Loucy (cell line): Measurements from ENCODE around the gene ADARB2.

Experiments
- H2AFZ ChIP-seq: fragments of 200-600 bp; sonication (generic); 2 replicates; pipeline ENCODE4 v1.6.0; 2016; ENCODE audit warnings: antibody characterized with exemption, mild to moderate bottlenecking, low read length, moderate library complexity
- H3F3A ChIP-seq: fragments of 200-600 bp; 2 replicates; pipeline ENCODE4 v1.6.0; 2016; ENCODE audit warnings: antibody characterized with exemption, low read depth, mild to moderate bottlenecking
- H3K27me3 ChIP-seq: fragments of 200-600 bp; sonication (generic); 2 replicates; pipeline ENCODE4 v1.6.1; 2014; ENCODE audit warnings: low read length, mild to moderate bottlenecking; ENCODE audit not compliant: insufficient read depth, poor library complexity, severe bottlenecking
- H3K36me3 ChIP-seq: fragments of 200-600 bp; sonication (generic); 2 replicates; pipeline ENCODE4 v1.6.1; 2016; ENCODE audit warnings: low read length; ENCODE audit not compliant: insufficient read depth
- H3K4me1 ChIP-seq: fragments of 200-600 bp; sonication (generic); 2 replicates; pipeline ENCODE4 v1.5.1; 2014; ENCODE audit warnings: low read length, mild to moderate bottlenecking; ENCODE audit not compliant: insufficient read depth, poor library complexity, severe bottlenecking
- H3K4me2 ChIP-seq: fragments of 200-600 bp; sonication (generic); 2 replicates; pipeline ENCODE4 v1.6.0; 2014; ENCODE audit warnings: antibody characterized with exemption, low read length, low read depth, mild to moderate bottlenecking; ENCODE audit not compliant: poor library complexity, severe bottlenecking
- H3K4me3 ChIP-seq: fragments of 200-600 bp; sonication (generic); 2 replicates; pipeline ENCODE4 v1.5.1; 2014; ENCODE audit warnings: low read length, mild to moderate bottlenecking, mixed read lengths; ENCODE audit not compliant: poor library complexity, severe bottlenecking
- H3K79me2 ChIP-seq: fragments of 200-600 bp; sonication (generic); 2 replicates; pipeline ENCODE4 v1.6.1; 2014; ENCODE audit warnings: low read length; ENCODE audit not compliant: insufficient read depth
- H3K9ac ChIP-seq: fragments of 200-600 bp; sonication (generic); 2 replicates; pipeline ENCODE4 v1.6.0; 2014; ENCODE audit warnings: mild to moderate bottlenecking, low read depth, low read length, moderate library complexity; ENCODE audit not compliant: poor library complexity, severe bottlenecking
- H3K9me2 ChIP-seq: fragments of 200-600 bp; sonication (generic); replicated peaks from 2 replicates; pipeline ENCODE4 v1.6.1; 2016; ENCODE audit warnings: low read depth, low read length, mixed read lengths
- H3K9me3 ChIP-seq: fragments of 200-600 bp; sonication (generic); 2 replicates; pipeline ENCODE4 v1.6.1; 2014; ENCODE audit warnings: mild to moderate bottlenecking, antibody characterized with exemption, low read length, low read depth; ENCODE audit not compliant: insufficient read depth
- H4K20me1 ChIP-seq: fragments of 200-600 bp; sonication (generic); 2 replicates; pipeline ENCODE4 v1.6.0; 2014; ENCODE audit warnings: antibody characterized with exemption, low read length, mild to moderate bottlenecking; ENCODE audit not compliant: insufficient read depth, poor library complexity, severe bottlenecking
- EZH2phosphoT487 ChIP-seq: fragments of 200-600 bp; IDR thresholded peaks from 2 replicates; pipeline ENCODE4 v1.6.1; 2018; ENCODE audit warnings: antibody characterized with exemption, mild to moderate bottlenecking, moderate library complexity, borderline replicate concordance
- TF ChIP-seq, protein P1 (sequence below): fragments of 200-600 bp; sonication (generic); conservative IDR thresholded peaks from 2 replicates; pipeline ENCODE4 v1.5.1; 2014; ENCODE audit warnings: mild to moderate bottlenecking, antibody characterized with exemption, low read length

Gene ADARB2

DNA sequence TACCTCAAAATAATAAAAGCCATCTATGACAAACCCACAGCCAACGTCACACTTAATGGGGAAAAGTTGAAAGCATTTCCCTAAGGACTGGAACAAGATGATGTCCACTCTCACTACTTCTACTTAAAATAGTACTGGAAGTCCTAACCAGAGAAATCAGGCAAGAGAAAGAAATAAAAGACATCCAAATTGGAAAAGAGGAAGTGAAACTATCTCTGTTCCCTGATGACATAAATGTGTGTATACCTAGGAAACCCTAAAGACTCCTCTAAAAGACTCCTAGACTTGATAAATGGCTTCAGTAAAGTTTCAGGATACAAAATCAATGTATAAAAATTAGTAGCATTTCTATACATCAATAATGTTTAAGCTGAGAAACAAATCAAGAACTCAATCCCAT, 367.0 kb downstream of the ADARB2 start:
- Histone ChIP-seq H3K36me3 (no peaks in the 10 kb centered on the region), H4K20me1 (no peaks in the 10 kb centered on the region), H3K27me3 (no peaks in the 10 kb centered on the region), H3K9me2 (no peaks in the 10 kb centered on the region), H2AFZ (no peak overlapping the region), H3K4me1 (no peaks in the 10 kb centered on the region), H3K79me2 (no peaks in the 10 kb centered on the region), H3K4me2 (no peak overlapping the region), H3K4me3 (no peak overlapping the region), H3K9ac (no peak overlapping the region), H3K9me3 (no peaks in the 10 kb centered on the region), H3F3A (no peaks in the 10 kb centered on the region)
- TF ChIP-seq, protein P1, sequence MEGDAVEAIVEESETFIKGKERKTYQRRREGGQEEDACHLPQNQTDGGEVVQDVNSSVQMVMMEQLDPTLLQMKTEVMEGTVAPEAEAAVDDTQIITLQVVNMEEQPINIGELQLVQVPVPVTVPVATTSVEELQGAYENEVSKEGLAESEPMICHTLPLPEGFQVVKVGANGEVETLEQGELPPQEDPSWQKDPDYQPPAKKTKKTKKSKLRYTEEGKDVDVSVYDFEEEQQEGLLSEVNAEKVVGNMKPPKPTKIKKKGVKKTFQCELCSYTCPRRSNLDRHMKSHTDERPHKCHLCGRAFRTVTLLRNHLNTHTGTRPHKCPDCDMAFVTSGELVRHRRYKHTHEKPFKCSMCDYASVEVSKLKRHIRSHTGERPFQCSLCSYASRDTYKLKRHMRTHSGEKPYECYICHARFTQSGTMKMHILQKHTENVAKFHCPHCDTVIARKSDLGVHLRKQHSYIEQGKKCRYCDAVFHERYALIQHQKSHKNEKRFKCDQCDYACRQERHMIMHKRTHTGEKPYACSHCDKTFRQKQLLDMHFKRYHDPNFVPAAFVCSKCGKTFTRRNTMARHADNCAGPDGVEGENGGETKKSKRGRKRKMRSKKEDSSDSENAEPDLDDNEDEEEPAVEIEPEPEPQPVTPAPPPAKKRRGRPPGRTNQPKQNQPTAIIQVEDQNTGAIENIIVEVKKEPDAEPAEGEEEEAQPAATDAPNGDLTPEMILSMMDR: no peak
- TF ChIP-seq EZH2phosphoT487: no peak

DNA sequence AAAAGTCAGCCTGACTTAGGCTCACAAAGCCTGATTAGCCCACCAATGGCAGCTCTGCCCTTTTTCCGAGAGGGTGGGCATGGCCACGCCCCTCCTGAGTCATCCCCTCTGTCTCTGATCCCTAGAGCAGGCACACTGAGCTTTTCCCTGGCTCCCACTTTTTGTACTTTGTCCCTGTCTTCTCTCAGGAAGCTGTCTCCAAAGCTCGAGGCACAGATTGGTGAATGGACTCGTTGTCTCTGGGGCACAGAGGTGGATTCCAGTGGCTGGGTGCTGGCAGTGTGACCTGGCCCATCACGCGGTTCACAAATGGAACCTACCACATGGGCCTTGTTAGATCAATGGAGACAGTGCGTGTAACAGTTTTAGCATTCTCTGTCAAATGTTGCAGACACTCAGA, 367.7 kb downstream of the ADARB2 start:
- no peaks in the 10 kb centered on the region for H3K27me3 ChIP-seq
- H3K4me1 ChIP-seq: no peaks in the 10 kb centered on the region
- no peaks in the 10 kb centered on the region for H4K20me1 ChIP-seq
- no peaks in the 10 kb centered on the region for H3F3A ChIP-seq
- no peak overlapping the region for H3K9ac ChIP-seq
- no peaks in the 10 kb centered on the region for H3K79me2 ChIP-seq
- TF ChIP-seq, protein P1: no peak
- TF ChIP-seq EZH2phosphoT487: no peak
- H3K36me3 ChIP-seq: no peaks in the 10 kb centered on the region
- no peak overlapping the region for H3K4me3 ChIP-seq
- no peak overlapping the region for H2AFZ ChIP-seq
- H3K9me3 ChIP-seq: no peaks in the 10 kb centered on the region
- no peaks in the 10 kb centered on the region for H3K9me2 ChIP-seq
- no peak overlapping the region for H3K4me2 ChIP-seq

DNA sequence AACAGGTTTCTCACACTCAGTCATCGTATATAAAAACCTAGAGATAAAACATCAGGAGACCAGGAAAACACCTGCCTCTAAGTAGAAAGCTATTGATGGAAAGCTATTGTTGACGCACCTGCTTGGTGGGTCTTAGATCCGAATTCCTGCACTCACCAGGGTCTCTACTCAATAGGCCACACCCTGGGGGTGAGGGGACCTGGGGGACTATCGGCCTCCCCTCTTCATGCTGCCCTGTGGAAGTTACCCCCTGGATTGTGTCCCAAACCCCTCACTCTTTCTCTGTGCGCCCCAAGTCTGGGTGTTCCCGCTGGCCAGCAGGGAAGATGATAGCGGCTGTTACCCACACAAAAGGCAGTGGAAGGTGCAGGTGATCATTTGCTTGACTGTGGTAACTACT, 368.1 kb downstream of the ADARB2 start:
- Histone ChIP-seq H2AFZ (no peak overlapping the region), H3K9me2 (no peaks in the 10 kb centered on the region), H3K36me3 (no peaks in the 10 kb centered on the region), H3K4me3 (no peak overlapping the region), H3K9me3 (no peaks in the 10 kb centered on the region), H3F3A (no peaks in the 10 kb centered on the region), H3K27me3 (no peaks in the 10 kb centered on the region), H3K79me2 (no peaks in the 10 kb centered on the region), H3K4me2 (no peak overlapping the region), H4K20me1 (no peaks in the 10 kb centered on the region), H3K9ac (no peak overlapping the region), H3K4me1 (no peaks in the 10 kb centered on the region)
- no peak for TF ChIP-seq EZH2phosphoT487
- TF ChIP-seq, protein P1: no peak
